HFFc6 (cell line): ENCODE measurements around the gene TRAK2. TPM values are rescaled to one million over a fixed set of nuclear protein-coding genes. Genes with fewer than 3 reads are reported as not detected.

ENCODE experiments used
- DNase-seq: peaks from one replicate; pipeline ENCODE4 v3.0.0-alpha.2; 2018
- H3K27ac Mint-ChIP-seq: 2 replicates; pipeline ENCODE4 v1.8.0; 2020; ENCODE audit warnings: mild to moderate bottlenecking, mixed read lengths
- H3K27me3 Mint-ChIP-seq: 2 replicates; pipeline ENCODE4 v1.8.0; 2021; ENCODE audit warnings: mild to moderate bottlenecking, moderate library complexity, mixed read lengths; ENCODE audit not compliant: insufficient read depth
- H3K36me3 Mint-ChIP-seq: 2 replicates; pipeline ENCODE4 v1.8.0; 2021; ENCODE audit warnings: low read depth, mixed read lengths
- H3K4me1 Mint-ChIP-seq: 2 replicates; pipeline ENCODE4 v1.8.0; 2020; ENCODE audit warnings: low read depth, mixed read lengths
- H3K4me3 Mint-ChIP-seq: 2 replicates; pipeline ENCODE4 v1.8.0; 2020; ENCODE audit warnings: mild to moderate bottlenecking, moderate library complexity, mixed read lengths
- H3K9me3 Mint-ChIP-seq: 2 replicates; pipeline ENCODE4 v1.8.0; 2020; ENCODE audit warnings: mild to moderate bottlenecking, mixed read lengths
- CTCF ChIP-seq: fragments of 200-600 bp; sonication (generic); IDR thresholded peaks from 2 replicates; pipeline ENCODE4 v1.5.0; 2021; ENCODE audit warnings: antibody characterized with exemption, mild to moderate bottlenecking
- total RNA-seq, 6 experiments: library from RNA; stranded (reverse); fragmentation: NEBNext Ultra II Directional; extraction: Animal tissue kit (Norgen Biotek cat#: 25700); gene quantifications; 2 replicates in 1 of 6; 3 replicates in 5 of 6; pipeline ENCODE4 v1.2.3, GENCODE V29; 2021

TRAK2 gene
- total RNA-seq, 6 experiments from 2014 or later, result 43.2 to 55.8 (median 54.0) TPM

- Mint-ChIP-seq H3K4me3 (no peak overlapping the region), H3K4me1 (peaks cover 24% of the 10 kb centered on the region), H3K27me3 (no peaks in the 10 kb centered on the region), H3K9me3 (no peaks in the 10 kb centered on the region), H3K36me3 (peaks cover 21% of the 10 kb centered on the region), H3K27ac (no peak overlapping the region)
- TF ChIP-seq CTCF, result no peak
- no peak for DNase-seq
Measured at GRCh38 chr2:201413143-201413542, 38.1 kb downstream of the TRAK2 start.

DNA sequence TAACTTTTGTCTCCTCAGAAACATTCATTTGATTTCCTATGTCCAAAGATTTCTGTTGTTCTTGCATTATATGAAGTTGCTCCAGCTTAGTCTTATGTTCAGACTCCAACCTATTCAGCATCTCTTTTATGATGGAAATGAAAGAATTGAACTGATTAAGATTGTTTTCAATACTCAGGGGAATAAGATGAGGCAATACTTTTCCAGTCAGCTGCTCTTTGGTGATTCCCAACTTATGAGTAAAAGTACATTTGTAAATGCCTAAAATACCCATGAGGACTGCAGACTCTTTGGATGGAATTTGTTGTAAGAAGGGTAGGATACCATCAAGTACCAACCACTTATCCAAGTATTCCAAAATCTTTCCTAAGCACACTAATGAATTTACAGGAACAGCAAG is 39.8 kb downstream of the TRAK2 start:
- Mint-ChIP-seq H3K4me3 (no peak overlapping the region), H3K27ac (no peak overlapping the region), H3K36me3 (peaks cover 21% of the 10 kb centered on the region), H3K4me1 (peaks cover 34% of the 10 kb centered on the region), H3K27me3 (no peaks in the 10 kb centered on the region), H3K9me3 (no peaks in the 10 kb centered on the region)
- no peak for DNase-seq
- TF ChIP-seq CTCF, result no peak

DNA sequence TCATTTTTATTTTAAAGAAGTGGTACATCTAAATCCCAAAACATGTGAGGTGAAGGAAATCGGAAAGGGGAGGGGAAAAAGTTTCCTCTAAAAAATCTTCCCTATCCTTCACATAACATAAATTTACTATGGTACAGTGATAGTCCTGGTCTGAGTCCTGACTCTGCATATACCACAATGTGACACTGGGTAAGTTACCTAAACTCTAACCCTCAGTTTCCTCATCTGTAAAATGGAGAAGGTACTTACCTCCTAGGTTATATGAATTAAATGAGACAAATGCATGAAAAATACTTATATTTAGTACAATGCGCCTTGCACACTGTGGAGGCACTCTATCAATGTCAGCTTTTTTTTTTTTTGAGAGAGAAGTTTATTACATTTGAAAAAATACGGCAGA is 42.3 kb downstream of the TRAK2 start:
- Mint-ChIP-seq H3K27me3 (no peaks in the 10 kb centered on the region), H3K4me1 (peaks cover 53% of the 10 kb centered on the region), H3K4me3 (no peak overlapping the region), H3K9me3 (no peaks in the 10 kb centered on the region), H3K27ac (no peak overlapping the region), H3K36me3 (peaks cover 26% of the 10 kb centered on the region)
- TF ChIP-seq CTCF, result no peak
- no peak for DNase-seq

DNA sequence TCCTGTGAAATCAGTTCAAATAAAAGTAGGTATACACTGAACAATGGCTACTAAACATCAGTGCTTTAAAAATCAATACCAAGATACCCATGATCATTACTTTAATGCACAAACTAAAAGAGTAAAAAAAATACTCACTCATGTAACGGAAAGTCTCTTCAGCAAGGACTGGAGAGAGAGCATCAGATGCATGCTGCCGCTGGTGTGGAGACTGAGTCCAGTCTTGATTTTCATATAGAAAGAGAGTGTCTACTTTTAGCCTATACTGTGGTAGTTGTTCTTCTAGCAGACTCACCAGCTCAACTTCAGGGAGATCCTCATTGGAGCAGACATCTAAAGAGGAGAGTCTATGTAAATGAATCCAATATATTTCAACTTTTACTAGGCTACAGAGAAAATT is 44.0 kb downstream of the TRAK2 start:
- H3K4me3 Mint-ChIP-seq, result no peak overlapping the region
- H3K36me3 Mint-ChIP-seq, result peaks cover 24% of the 10 kb centered on the region
- H3K27ac Mint-ChIP-seq, result peak overlapping the region; percentile 19; the same call in 1 of the 2 replicates
- no peak for DNase-seq
- no peak for TF ChIP-seq CTCF
- peaks cover 67% of the 10 kb centered on the region for H3K4me1 Mint-ChIP-seq
- H3K9me3 Mint-ChIP-seq, result no peaks in the 10 kb centered on the region
- no peaks in the 10 kb centered on the region for H3K27me3 Mint-ChIP-seq

GRCh38 chr2:201406077-201406662 is 45.1 kb downstream of the TRAK2 start:
- Mint-ChIP-seq H3K36me3 (peaks cover 15% of the 10 kb centered on the region), H3K4me3 (no peak overlapping the region)

More at GRCh38 chr2:201406077-201406662, 45.1 kb downstream of the TRAK2 start:
- Mint-ChIP-seq H3K4me1 (peaks cover 63% of the 10 kb centered on the region), H3K27ac (peak overlapping the region; percentile 29; the same call in 1 of the 2 replicates), H3K9me3 (no peaks in the 10 kb centered on the region), H3K27me3 (no peaks in the 10 kb centered on the region)
- no peak for TF ChIP-seq CTCF
- DNase-seq, result peak; percentile 68
